CD14-positive monocyte (primary cell): ENCODE results near the gene HOXA5. TPM values are rescaled to one million over a fixed set of nuclear protein-coding genes. Genes with fewer than 3 reads are reported as not detected.

Source experiments
- DNase-seq, 3 donors: peaks; one replicate each; pipeline ENCODE4 v3.0.0-alpha.2; 2011 to 2022
- H2AFZ ChIP-seq: 2 replicates; pipeline ENCODE4 v1.6.0; 2012; ENCODE audit warnings: mild to moderate bottlenecking, low read depth, low read length, inconsistent platforms; ENCODE audit not compliant: insufficient read depth, poor library complexity, severe bottlenecking
- H3K27ac ChIP-seq, 2 donors: 1 replicate in 1 of 2; 2 replicates in 1 of 2; pipeline ENCODE4 v1.5.1; 2012 to 2013; ENCODE audit warnings: low read length in 2 of 2, control low read depth in 1 of 2, inconsistent platforms in 1 of 2, low read depth in 1 of 2, mild to moderate bottlenecking in 1 of 2
- H3K27me3 ChIP-seq, 2 donors: one replicate each; pipeline versions ENCODE4 v1.6.0 to v1.6.1; 2011 to 2013; ENCODE audit warnings: low read length in 2 of 2; ENCODE audit not compliant: control insufficient read depth in 2 of 2, insufficient read depth in 2 of 2
- H3K36me3 ChIP-seq, 2 donors: replicated peaks in 1 of 2; 1 replicate in 1 of 2; 2 replicates in 1 of 2; pipeline versions ENCODE4 v1.5.1 to v1.6.1; 2012 to 2013; ENCODE audit warnings: low read length in 2 of 2, control low read depth in 1 of 2, inconsistent platforms in 1 of 2, mild to moderate bottlenecking in 1 of 2; ENCODE audit not compliant: insufficient read depth in 2 of 2, control insufficient read depth in 1 of 2
- H3K4me1 ChIP-seq, 2 donors: 1 replicate in 1 of 2; 2 replicates in 1 of 2; pipeline versions ENCODE4 v1.5.1 to v1.6.1; 2012 to 2013; ENCODE audit warnings: low read length in 2 of 2, control low read depth in 1 of 2, inconsistent platforms in 1 of 2, mild to moderate bottlenecking in 1 of 2, moderate library complexity in 1 of 2; ENCODE audit not compliant: insufficient read depth in 2 of 2, control insufficient read depth in 1 of 2
- H3K4me2 ChIP-seq: replicated peaks from 2 replicates; pipeline ENCODE3; 2012; ENCODE audit warnings: low read length, moderate library complexity, mild to moderate bottlenecking; ENCODE audit not compliant: poor library complexity, severe bottlenecking; ENCODE audit errors: extremely low read depth
- H3K4me3 ChIP-seq, 3 experiments: fragments of 200-600 bp in 1 of 3; sonication (generic) in 1 of 3; replicated peaks in 1 of 3; 1 replicate in 2 of 3; 2 replicates in 1 of 3; pipeline ENCODE4 v1.5.1; 2011 to 2013; ENCODE audit warnings: low read length in 3 of 3, mild to moderate bottlenecking in 3 of 3, control low read depth in 2 of 3, low read depth in 2 of 3, inconsistent platforms in 1 of 3, moderate library complexity in 1 of 3
- H3K79me2 ChIP-seq: 2 replicates; pipeline ENCODE4 v1.6.0; 2012; ENCODE audit warnings: mild to moderate bottlenecking, control low read depth, inconsistent platforms, low read length, moderate library complexity; ENCODE audit not compliant: insufficient read depth
- H3K9ac ChIP-seq: 2 replicates; pipeline ENCODE4 v1.6.0; 2017; ENCODE audit warnings: low read length, mild to moderate bottlenecking; ENCODE audit not compliant: insufficient read depth, poor library complexity, severe bottlenecking
- H3K9me3 ChIP-seq, 2 donors: replicated peaks in 1 of 2; 1 replicate in 1 of 2; 2 replicates in 1 of 2; pipeline versions ENCODE4 v1.5.1 to v1.6.1; 2012 to 2013; ENCODE audit warnings: low read length in 2 of 2, control low read depth in 1 of 2; ENCODE audit not compliant: control insufficient read depth in 1 of 2, insufficient read depth in 1 of 2
- H4K20me1 ChIP-seq: 2 replicates; pipeline ENCODE4 v1.6.0; 2012; ENCODE audit warnings: mild to moderate bottlenecking, low read length, control low read depth, moderate library complexity; ENCODE audit not compliant: insufficient read depth
- H3K27ac Mint-ChIP-seq, 7 donors: one replicate each; pipeline ENCODE4 v1.8.0; 2020; ENCODE audit warnings: mild to moderate bottlenecking in 7 of 7, mixed read lengths in 7 of 7, moderate library complexity in 6 of 7, inconsistent platforms in 2 of 7
- H3K27me3 Mint-ChIP-seq, 3 donors: one replicate each; pipeline ENCODE4 v1.8.0; 2021 to 2022; ENCODE audit warnings: low read depth in 3 of 3, mild to moderate bottlenecking in 3 of 3, mixed read lengths in 3 of 3, moderate library complexity in 3 of 3, inconsistent platforms in 1 of 3
- H3K36me3 Mint-ChIP-seq, 2 donors: one replicate each; pipeline ENCODE4 v1.8.0; 2020; ENCODE audit warnings: mixed read lengths in 2 of 2, inconsistent platforms in 1 of 2, mild to moderate bottlenecking in 1 of 2
- H3K4me1 Mint-ChIP-seq: one replicate; pipeline ENCODE4 v1.8.0; 2020; ENCODE audit warnings: mild to moderate bottlenecking, mixed read lengths
- H3K4me3 Mint-ChIP-seq, 2 donors: one replicate each; pipeline ENCODE4 v1.8.0; 2020; ENCODE audit warnings: mild to moderate bottlenecking in 2 of 2, mixed read lengths in 2 of 2, moderate library complexity in 1 of 2
- H3K9me3 Mint-ChIP-seq, 7 donors: one replicate each; pipeline ENCODE4 v1.8.0; 2020 to 2022; ENCODE audit warnings: mixed read lengths in 7 of 7, mild to moderate bottlenecking in 6 of 7, moderate library complexity in 6 of 7, inconsistent platforms in 2 of 7
- CTCF ChIP-seq: fragments of 200-600 bp; IDR thresholded peaks from one replicate; pipeline ENCODE4 v1.8.0; 2022; ENCODE audit warnings: antibody characterized with exemption, mild to moderate bottlenecking
- WGBS: methylation state at CpG from one replicate; pipeline ENCODE4 v1.1.5; 2013; ENCODE audit warnings: missing lambda C conversion rate; ENCODE audit not compliant: insufficient coverage; 5-methylcytosine and 5-hydroxymethylcytosine counted together
- intact Hi-C, 2 donors: fragments of 100-400 bp; cut with micrococcal nuclease; formaldehyde crosslinking; loops; one replicate each; pipeline versions ENCODE4 v1.15.0 to v1.15.1; 2023
- polyA plus RNA-seq, 3 donors: library from polyadenylated mRNA; depleted of rRNA in 1 of 3; unstranded in 2 of 3; stranded (reverse) in 1 of 3; fragments of 300-500 nt in 2 of 3; fragments of >200 nt in 1 of 3; fragmentation: Illumina TruSeq in 2 of 3; gene quantifications; 1 replicate in 2 of 3; 2 replicates in 1 of 3; pipeline ENCODE4 v1.2.3, GENCODE V29; 2012 to 2021

The HOXA5 gene
- polyA plus RNA-seq, 3 donors: 0.85 to 3.0 (median 1.8) TPM

- Histone ChIP-seq H3K4me2 (no peak overlapping the region), H3K27ac (no peak overlapping the region), H2AFZ (no peak overlapping the region), H3K36me3 (no peaks in the 10 kb centered on the region), H3K4me3 (no peak overlapping the region), H3K9me3 (peaks cover 0 to 4% of the 10 kb centered on the region in 2 donors), H3K27me3 (peaks cover 20 to 29% of the 10 kb centered on the region in 2 donors), H3K4me1 (no peaks in the 10 kb centered on the region), H3K9ac (no peak overlapping the region), H4K20me1 (peaks cover 17% of the 10 kb centered on the region), H3K79me2 (no peaks in the 10 kb centered on the region)
- 99% methylated on average over 36 of the region's 41 CpGs for WGBS
- no peak for DNase-seq
- H3K4me1 Mint-ChIP-seq: peaks cover under 1% of the 10 kb centered on the region
- peaks cover 0 to 14% (median 6%) of the 10 kb centered on the region in 7 donors for H3K9me3 Mint-ChIP-seq
- H3K27me3 Mint-ChIP-seq: peaks cover 24 to 33% (median 27%) of the 10 kb centered on the region in 3 donors
- intact Hi-C loops: no loop called here
- TF ChIP-seq CTCF: no peak
- no peak overlapping the region for H3K4me3 Mint-ChIP-seq
- peaks cover 4% of the 10 kb centered on the region in 2 donors for H3K36me3 Mint-ChIP-seq
- no peak overlapping the region for H3K27ac Mint-ChIP-seq
Observed at GRCh38 chr7:27108390-27109127, 34.9 kb downstream of the HOXA5 start.

DNA sequence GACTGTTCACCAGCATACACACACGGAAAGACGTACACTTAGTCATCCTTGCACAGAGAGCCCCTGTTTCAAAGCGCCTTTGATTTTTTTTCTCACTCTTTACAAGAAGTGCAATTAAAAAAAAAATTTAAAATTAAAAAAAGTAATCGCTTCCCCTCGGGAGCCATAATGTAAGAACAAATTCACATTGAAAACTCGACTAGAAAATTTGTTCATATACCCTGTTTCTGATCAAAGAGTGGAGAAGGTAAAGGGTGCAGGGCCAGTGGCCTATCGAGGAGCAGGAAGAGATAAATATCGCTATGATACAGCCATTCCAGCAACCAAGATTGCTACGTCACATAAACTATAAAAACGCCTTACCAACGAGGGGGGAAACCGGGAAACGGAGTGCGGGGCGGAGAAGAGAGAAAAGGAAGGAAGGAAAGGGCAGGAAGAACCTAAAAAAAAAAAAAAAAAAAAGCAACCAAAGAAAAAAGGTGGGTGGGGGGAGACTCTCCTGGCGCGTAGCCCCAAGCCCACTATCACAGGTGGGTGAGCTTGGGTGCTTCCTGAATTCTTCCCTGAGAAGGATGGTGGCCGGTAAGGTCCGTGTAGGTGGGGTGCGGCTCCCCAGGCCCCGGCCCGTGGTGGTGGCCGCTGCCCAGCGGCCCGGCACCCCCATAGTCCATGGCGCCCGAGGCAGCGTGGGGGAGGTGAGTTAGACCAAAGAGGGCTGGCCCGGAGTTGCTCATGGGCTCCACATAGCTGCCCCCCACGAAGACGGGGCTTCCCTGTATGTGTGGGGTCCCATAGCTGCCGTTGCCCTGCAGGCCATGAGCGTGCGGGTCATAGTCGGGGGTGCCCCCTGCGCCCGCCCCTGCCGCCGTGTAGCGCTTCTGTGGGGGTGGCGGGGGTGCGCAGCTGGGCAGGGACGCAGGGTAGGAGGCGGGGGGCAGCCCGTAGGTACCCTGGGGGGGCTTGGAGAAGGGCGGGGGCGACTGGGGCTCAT, 35.8 kb downstream of the HOXA5 start:
- no peak overlapping the region for H3K27ac Mint-ChIP-seq
- Histone ChIP-seq H3K79me2 (no peaks in the 10 kb centered on the region), H3K9ac (no peak overlapping the region)

More for the DNA sequence above, 35.8 kb downstream of the HOXA5 start:
- DNase-seq: no peak
- no peak for TF ChIP-seq CTCF
- 99% methylated on average over 21 of the region's 47 CpGs for WGBS
- peaks cover 8 to 11% of the 10 kb centered on the region in 2 donors for H3K36me3 Mint-ChIP-seq
- H3K4me1 Mint-ChIP-seq: peaks cover 8% of the 10 kb centered on the region
- H3K9me3 Mint-ChIP-seq: peaks cover 0 to 17% (median 13%) of the 10 kb centered on the region in 7 donors
- H3K4me3 Mint-ChIP-seq: no peak overlapping the region
- Histone ChIP-seq H3K4me1 (no peaks in the 10 kb centered on the region), H3K4me2 (no peak overlapping the region), H3K27ac (no peak overlapping the region), H2AFZ (no peak overlapping the region), H3K36me3 (no peaks in the 10 kb centered on the region), H3K9me3 (peaks cover 4 to 8% of the 10 kb centered on the region in 2 donors), H3K4me3 (no peak overlapping the region), H4K20me1 (peaks cover 26% of the 10 kb centered on the region), H3K27me3 (peaks cover 28 to 38% of the 10 kb centered on the region in 2 donors)
- intact Hi-C loops: no loop called here
- H3K27me3 Mint-ChIP-seq: peaks cover 32 to 40% (median 36%) of the 10 kb centered on the region in 3 donors
